Globus pallidus (tissue), 1 donor: Measurements from ENCODE around the gene HOXA6.

ENCODE experiments used
- DNase-seq: peaks from one replicate; pipeline ENCODE4 v3.0.0-alpha.2; 2015; ENCODE audit warnings: low spot score

HOXA6 gene

DNA sequence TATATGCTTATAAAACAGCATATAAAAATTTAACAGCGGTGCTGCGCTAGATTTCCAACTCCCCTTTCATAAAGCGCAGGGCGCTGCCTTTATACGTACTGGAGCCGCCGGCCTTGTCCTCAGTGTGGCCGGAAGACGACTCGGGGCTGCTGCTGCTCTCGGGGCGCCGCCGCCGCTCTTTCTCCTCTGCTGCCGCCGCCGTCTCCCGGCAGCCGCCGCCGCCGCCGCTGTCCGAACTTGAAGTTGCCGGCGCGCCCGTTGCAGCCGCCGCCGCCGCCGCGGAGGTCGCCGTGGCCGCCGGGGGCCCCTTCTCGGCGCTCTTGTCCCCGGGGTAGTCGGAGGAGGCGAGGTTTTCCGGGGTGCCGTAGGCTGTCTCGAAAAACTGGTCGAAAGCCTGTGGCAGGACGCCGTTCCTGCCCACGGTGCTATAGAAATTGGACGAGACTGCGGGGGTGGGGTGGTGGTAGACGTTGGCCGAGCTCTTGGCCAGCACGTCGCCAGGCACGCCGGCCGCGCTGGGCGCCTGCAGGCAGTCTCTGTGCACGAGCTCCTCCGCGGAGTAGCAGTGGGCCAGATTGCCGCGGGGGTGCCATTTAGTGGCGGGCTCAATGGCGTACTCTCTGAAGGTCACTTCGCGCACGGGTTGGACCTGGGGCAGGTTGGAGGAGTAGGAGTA, 36.9 kb upstream of the HOXA6 start:
- DNase-seq, result no peak

DNA sequence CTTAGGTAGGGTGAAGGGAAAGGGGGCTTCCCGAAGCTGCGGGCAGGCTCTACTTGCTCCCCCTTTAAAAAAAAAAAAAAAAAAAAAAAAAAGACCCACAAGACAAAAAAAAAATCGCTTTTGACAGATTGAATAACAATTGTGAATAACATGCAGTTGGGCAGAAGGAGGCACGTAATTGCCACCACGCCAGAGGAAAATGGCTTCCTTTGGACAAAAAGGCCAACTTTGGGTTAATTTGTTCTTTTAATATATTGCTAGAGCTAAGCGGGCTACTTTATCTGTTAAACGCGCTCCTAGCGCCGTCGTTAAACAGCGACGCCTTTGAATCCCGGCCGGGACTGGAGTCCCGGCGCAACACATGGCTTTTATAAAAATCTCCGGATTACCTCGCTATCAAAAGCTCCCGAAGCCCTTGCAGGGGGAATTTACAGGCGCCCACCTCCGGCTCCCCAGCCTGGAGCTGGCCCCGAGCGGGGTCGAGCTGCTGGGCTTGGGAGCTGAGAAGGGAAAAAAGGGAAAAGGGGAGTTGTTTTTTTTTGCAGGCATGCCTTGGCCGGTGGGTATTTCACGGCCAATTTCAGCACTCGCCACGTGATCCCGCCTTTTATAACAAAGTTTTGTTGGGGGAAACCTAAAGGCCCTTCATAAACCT, 36.2 kb upstream of the HOXA6 start:
- DNase-seq, result no peak

DNA sequence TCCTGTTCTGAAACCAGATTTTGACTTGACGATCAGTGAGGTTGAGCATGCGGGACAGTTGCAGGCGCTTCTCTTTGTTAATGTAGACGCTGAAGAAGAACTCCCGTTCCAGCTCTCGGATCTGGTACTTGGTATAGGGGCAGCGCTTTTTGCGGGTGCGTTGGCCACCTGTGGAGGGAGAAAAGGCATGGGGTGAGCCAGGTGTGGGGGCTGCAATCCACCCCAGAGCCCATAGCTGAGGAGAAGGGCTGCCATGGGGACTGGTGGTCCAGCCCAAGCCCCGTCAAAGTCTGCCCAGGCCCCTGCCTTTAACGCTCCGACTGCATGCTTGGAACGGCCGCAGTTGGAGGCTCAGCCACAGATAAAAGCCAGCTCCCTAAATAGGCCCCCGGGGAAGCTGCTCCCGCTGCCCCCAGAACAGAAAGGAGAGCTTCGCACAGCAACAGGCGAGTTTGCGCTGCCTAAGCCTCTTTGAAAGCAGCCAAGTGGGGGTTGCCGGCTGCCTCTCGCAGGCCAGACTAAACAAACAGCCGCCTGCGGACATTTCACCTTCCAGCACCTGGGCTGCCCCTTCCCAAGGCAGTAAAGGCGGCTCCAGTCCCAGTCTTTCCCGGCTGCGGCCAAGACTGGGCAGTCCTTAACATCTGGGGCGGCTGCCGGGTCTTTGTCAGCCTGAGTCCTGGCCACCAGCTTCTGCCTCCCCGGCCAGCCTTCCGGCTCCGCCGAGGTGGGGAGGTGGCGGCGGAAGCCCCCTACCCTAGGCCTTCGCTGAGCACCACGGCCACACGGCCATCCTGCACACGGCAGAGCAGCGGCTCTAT, 35.5 kb upstream of the HOXA6 start:
- DNase-seq, result no peak

DNA sequence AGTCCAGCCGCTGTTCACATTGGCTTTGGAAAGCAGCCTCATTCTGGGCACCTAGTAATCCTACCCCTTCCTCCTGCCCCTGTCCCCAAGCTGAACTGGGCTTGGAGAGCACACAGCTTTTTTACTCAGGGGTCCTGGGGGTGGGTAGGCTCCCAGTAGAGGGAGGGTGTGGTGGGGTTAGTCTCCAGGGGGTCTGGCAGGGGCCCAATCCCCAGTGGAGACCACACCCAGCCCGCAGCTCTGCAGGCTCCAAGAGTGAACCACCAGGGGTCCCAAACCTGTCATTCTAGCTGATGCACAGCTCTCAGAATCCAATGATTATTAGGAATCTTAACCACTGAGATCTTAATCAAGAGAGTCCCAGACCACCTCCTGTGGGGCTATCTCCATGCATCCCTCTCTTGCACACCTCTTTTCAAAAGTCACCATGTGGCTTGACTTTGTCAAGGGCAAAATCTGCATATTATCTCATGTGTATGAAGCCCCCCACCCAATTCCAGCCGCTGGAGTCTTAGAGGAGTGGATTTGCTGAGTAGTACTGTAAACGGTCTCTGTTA, 34.8 kb upstream of the HOXA6 start:
- no peak for DNase-seq

DNA sequence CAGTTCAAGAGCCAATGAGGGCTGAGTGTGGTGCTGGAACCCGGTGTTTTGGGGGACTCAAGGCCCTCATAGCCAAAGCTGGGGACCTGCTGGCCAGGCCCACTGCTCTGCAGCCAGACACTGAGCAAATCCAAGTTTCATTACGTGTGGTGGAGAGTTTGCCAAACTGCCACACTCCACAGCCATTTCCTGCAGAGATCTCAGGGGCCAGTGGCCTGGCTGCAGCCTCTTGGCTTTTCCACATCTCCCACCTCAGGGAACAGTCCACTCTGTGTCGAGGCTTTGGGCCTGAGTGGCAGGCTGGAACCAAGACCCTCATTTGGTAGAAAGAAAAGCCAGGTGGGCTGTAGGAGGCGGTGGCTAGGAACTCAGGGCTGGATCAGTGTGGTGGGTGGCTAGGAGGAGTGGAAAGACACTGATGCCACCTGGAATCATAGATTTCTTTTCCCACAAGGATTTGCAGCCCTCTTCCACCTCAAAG, 34.3 kb upstream of the HOXA6 start:
- no peak for DNase-seq

DNA sequence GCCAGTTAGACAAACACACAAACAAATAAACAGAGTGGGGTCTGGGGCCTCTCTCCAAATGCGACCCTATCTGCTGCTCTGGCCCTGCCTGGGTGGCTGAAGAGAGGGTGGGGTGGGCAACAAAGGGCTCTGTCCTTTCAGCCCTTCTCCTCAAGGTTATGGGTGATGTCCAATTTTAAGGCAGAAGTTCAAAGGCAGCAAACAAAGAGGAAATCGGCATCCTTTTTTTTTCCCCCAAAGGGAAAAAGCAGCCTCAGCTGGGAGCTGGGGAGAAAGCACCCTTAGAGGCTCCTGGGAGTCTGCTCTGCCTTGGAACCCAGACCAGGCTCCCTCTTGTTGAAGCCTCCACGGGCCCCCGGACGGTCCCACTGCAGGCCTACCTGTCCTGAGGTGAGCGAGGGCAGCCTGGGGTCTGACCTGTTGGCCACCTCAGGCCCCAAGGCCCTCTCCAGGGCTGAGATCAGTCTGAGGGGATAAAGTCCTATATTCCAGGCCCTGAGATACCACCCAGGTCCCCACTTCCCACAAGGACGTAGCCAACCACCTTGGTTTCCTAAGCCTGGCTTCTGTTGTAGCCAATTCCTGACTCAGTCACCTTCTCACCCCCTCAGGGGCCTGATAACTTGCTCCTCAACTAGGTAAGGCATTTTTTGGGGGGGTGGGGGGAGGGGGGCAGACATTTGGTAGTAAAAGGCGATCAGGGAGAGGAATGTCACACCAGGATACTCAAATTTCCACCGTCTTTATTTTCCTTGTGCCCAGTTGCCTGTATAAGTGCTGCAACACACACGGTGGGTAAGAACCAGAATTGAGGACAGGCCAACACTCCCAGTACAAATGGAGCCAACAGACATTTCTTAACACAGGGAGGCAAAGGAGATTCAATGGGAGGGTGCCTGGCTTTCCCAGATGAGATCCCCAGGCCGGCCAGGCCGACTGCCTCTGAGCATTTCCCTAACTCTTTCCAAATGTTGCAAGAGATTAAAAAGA, 33.2 kb upstream of the HOXA6 start:
- no peak for DNase-seq

DNA sequence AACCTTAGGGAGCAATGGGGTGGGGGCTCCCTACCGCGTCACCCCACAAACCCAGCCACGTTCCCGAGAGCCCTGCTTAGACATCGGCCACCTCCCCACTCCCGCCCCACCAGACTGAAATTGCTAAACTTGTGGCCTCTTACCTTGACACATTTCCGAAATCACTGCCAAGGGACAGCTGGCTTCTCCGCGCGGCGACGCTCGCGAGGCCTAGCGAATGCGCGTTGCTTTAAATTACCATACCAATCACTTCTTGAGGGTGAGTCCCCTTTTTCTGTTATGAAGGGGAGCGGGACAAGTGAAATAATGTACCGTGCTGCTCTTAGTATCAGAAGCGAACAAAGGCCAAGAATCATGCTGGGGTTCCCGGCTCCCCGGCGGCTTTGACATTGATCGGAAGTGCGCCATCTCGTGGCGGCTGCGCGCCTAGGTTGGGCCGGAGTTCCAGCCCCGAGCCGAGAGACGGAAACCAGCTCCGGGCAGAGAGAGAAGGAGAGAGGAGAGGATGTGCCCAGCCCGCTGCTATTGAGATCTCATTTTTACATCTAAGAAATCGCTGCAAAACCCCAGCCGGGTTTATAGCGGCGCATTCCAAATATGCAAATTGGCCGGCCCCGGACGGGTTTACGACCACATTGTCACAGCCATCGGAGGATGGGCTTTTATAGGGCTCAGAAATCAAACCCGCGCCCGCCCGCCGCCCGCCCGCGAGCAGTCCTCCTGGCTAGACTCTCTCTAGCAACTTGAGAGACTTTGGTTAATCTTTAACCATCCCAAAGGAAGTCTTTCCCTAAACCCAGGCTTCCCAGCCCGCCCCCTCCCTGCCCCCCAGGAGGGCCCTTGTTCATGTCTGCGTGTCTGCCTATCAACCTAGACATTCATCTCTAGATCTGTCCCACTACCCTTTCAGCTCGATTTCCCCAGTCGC, 32.2 kb upstream of the HOXA6 start:
- DNase-seq, result no peak

DNA sequence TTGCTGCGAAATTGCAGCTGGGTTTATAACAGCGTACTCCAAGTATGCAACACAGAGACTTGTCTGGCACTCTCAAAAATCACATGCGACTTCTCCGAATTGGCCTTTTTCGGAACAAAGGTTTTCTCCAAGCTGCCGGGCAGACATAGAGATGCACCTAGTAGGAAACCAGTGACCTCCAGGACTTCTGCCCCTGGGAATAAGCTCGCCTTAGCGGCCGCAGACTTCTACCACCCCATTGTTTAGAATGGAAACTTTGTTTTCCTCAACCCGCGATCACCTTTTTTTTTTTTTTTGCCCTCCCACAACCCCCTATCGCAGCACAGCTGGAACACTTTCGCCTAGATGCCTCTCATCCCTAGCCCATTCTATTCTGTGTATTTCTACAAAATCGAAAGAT, 31.5 kb upstream of the HOXA6 start:
- DNase-seq, result no peak

DNA sequence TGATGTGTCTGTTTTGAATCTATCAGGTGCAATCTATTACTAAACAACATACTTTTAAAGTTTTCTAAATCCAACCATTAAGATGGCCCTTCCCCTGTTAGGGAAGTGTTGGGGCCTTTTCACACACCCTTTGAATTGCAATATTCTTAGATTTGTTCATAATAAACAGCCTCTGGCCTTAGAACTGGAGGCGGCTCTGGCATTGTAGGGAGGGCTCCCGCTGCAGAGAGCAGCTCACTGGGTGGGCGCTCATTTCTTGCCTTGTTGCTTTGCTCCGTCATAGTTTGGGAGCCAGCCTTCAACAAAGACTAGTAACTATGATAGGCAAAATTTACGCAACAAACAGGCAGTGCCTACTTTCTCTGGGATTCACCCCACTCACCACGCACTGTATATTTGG, 30.8 kb upstream of the HOXA6 start:
- no peak for DNase-seq

DNA sequence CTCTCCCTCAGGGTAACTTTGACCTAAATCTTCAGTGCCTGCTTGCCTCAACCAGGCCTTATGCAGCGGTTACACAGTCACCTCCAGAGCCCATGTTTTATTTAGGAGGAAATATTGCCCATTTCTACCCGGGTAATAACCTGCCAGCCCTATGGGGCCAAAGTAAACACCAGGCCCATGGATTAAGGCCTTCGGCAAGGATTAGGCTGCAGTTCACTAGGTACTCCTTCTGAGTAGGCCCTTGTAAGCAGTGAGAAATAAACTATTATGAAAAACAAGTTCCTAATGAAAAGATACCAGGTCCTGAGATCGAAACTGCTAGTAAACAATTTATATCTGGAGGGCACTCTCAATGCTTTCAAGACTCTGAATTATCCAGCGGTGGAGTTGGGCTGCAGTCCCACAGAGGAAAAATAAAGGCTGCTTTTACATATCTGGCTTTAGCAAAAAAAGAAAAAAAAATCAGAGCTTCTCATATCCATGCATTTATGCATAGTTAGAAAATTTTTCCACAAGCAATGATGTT, 30.3 kb upstream of the HOXA6 start:
- no peak for DNase-seq

DNA sequence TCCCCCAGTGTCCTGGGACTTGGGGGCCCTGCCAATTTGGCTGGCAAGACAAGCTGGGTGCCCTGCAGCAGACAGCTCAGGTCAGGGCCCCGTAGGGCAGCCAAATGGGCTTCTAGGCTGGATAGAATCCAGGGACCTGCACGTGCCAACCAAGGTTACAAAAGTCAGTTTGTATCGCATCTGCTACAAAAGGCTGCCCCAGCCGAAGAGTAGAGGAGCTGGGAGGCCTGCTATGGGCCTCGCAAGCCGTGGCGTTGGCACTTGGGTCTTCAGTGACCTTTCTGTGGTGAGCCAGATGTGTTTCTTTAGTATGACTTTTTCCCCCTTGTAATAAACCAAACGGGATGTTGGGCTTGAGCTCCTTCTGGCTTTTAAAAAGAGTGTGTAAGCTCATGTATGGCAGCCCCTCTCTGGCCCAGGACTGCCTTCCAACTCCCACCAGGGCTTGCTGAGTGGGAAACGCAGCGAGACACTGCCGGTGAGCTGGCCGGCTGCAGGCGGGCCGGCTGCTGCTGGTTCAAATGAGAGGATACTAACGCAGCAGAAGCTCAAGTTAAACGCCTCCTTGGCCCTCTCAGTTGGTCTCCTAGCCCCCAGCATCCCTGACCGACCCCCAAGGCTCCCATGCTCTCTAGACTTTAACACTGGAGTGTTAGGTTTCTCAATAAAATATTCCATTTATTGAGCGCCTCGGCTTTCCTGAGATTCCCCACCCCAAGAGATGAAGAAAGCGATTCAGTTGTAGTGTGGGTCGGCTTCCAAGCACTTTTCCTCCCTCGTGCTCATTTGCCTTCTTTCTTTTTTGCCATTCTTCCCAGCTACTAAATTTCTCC, 29.6 kb upstream of the HOXA6 start:
- no peak for DNase-seq

DNA sequence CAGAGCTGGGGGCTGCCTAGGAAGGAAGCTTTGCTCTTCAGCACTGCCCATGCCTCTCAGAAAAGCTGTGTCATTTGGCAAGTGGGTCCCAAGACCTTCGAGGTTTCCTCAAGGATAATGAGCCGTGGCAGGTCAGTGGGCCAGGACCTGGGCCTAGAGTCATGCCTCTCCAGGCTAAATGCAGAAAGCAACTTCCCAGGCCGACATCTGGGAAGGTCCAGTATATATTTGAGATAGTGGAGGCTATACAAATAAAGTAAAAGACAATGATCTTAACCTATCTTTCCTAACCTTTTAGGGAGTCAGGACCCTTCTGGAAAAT, 28.9 kb upstream of the HOXA6 start:
- DNase-seq, result no peak

DNA sequence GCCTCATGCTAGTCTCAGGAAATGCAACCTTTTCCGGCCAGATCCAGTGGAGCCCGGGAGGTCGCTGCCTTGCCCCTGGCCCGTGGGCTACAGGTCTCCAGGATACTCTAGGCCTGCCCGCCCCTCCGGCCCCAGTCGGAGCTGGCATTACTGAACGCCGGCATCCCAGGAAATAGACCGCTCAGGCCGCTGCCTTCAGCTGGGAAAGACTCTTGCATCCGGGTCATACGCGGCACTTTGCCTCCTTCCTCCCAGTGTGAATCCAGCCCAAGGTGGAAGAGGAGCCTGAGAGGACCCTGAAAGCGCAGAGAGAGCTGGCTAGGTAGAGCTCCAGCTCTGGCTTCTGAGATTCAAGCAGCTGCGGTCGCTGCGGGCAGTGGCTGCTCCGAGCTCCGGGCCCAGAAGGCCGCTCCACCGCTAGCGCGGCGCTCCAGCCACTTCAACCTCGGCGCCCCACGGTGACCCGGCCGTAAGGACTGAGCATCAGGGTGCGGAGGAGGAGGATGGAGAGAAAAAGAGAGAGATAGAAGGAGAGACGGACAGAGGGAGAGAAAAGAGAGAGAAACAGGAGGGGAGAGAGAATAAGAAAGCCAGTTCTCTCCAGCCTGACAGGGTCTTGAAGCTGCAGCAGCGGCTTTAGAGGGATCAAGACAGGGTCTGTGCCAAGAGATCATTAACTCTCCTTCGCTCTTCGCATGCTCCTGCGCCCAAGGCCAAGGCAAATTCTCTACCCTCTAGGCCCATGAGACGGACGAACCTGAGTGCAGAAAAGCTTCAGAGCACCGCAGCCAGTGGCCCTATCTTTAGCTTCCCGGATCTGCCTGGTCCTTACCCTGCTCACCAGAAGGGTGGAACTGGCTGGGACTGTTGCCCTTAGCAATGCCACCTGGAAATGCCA, 28.3 kb upstream of the HOXA6 start:
- DNase-seq, result no peak

DNA sequence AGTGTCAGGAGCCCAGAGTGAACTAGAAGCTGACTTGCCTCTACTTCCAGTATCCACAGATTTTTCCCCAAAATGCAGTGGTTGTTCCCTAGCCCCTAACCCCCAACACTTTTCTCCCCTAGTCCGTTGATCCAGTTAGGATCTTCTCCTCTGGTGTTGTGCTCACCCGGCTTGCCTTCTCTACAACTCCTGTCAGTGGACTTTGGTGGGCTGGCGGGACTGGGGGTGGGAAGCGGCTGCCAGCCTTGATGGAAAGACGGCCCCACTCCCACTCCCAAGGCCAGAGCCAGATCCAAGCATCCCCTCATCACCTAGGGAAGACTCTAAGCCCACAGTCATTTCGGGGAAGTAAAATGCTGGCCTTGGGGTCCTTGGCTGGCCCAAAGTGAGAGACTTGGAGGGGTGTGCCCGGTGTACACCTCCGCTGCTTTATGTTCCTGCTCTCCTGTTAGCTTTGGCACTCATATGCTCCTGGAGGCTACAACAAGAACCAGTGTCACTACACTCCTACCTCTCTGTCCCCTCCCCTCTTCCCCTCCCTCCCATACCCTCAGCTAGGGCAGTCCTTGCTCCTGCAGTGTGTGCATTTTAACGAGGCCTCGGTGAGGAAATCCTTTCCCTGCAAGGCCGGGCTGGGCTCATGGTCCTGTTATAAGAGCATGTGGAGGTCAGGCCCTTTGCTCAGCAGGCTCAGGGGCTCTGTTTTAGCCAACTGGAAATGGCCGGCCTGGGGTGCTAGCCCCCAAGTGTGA, 27.5 kb upstream of the HOXA6 start:
- no peak for DNase-seq

DNA sequence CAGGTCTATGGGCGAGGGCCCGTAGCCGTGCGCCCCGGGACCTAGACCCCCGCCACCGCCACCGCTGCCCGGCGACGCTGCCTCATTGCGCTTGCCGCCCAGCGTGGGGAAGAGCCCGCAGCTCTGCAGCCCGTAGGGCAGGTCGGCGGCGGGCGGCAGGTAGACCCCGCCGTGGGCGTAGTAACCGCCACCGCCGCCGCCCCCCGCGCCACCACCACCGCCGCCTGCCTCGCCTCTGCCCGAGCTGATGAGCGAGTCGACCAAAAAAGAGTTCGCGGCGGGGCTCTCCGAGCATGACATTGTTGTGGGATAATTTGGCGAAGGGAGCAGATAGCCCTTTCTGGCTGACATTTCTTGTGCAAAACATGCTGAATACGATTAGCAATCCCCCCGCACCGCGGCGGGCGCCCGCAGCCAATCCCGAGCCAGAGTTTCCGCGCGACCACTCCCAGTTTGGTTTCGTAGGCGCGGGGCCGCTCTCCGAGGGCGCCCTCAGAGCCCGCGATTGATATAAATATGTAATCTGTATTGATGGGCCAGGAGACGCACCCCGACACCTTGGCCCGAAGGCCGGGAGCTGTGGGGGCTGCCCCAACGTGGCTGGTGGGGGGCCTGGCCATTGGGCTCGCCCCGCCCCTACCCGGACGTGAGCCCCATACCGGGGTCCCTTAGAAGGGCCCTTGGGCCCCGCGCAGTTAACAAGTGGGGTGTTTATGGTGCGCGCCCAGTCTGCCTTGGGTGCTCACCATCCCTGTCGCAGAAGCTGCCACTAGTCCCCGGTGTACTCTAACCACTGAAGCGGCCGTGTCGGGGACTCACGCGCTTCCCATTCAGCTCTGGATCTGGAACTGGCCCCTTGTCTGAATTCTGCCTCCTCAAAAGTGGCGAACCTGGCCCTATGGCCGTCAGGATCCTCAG, 26.6 kb upstream of the HOXA6 start, which contains the start of gene HOXA10:
Gene HOXA10, minus strand, starts transcription at position 365 of the 918 bp plus-strand sequence. Its CDS starts 14 bp downstream, at position 351.
- DNase-seq, result no peak

DNA sequence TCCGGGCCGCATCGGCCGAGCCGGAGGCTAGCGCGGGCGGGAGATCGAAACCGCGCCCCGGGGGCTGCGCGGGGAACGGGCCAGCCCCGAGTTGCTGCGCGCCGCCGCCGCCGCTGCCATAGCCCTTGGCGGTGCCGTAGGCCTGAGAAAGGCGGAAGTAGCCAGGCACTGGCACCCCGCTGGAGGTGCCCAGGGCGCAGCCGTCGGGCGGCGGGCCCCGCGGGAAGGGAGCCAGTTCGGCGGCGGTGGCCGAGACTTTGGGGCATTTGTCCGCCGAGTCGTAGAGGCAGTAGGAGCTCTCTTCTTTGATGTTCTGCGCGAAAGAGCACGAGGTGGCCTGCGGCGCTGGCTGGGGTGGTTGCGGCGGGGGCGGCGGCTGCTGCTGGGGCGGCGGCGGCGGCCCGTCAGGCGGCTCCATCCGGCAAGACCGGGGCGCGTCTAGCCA, 26.0 kb upstream of the HOXA6 start:
- DNase-seq, result no peak
